B cell (primary cell): ENCODE results near the gene PPP1R16B. TPM values are rescaled to one million over a fixed set of nuclear protein-coding genes. Genes with fewer than 3 reads are reported as not detected.

Experiments used
- ATAC-seq: fragments of 200-7000 bp; cut with Tn5 transposase; one replicate; pipeline ENCODE4 v1.10.0; 2021; ENCODE audit warnings: low read depth, mild to moderate bottlenecking, moderate number of reproducible peaks, moderate library complexity
- CTCF ChIA-PET: fragments of 350-600 bp; sonication (Branson Sonifier 250); formaldehyde crosslinking; loops from one replicate; lab custom pipeline; 2021; ENCODE audit warnings: antibody characterized with exemption, inconsistent platforms; lab: Charles Lee
- POLR2A ChIA-PET: fragments of 350-600 bp; sonication (Branson Sonifier 250); formaldehyde crosslinking; loops from one replicate; lab custom pipeline; 2021; ENCODE audit warnings: antibody characterized with exemption; lab: Charles Lee
- DNase-seq: peaks from one replicate; pipeline ENCODE4 v3.0.0; 2013
- H2AFZ ChIP-seq: 2 replicates; pipeline ENCODE4 v1.6.1; 2012; ENCODE audit warnings: mild to moderate bottlenecking, low read depth, low read length; ENCODE audit not compliant: insufficient read depth, poor library complexity, severe bottlenecking
- H3K27ac ChIP-seq, 2 donors: 1 replicate in 1 of 2; 2 replicates in 1 of 2; pipeline ENCODE4 v1.5.1; 2012 to 2013; ENCODE audit warnings: low read length in 2 of 2, mild to moderate bottlenecking in 2 of 2, moderate library complexity in 1 of 2
- H3K27me3 ChIP-seq, 4 experiments: fragments of 200-600 bp in 1 of 4; sonication (generic) in 1 of 4; replicated peaks in 1 of 4; 1 replicate in 2 of 4; 2 replicates in 2 of 4; pipeline versions ENCODE4 v1.6.1 to v1.7.0; 2013 to 2016; ENCODE audit warnings: low read length in 3 of 4, mild to moderate bottlenecking in 2 of 4, mixed read lengths in 1 of 4, moderate library complexity in 1 of 4; ENCODE audit not compliant: insufficient read depth in 4 of 4, control insufficient read depth in 3 of 4; ENCODE audit errors: control extremely low read depth in 1 of 4
- H3K36me3 ChIP-seq, 2 experiments: replicated peaks in 1 of 2; 1 replicate in 1 of 2; 2 replicates in 1 of 2; pipeline versions ENCODE4 v1.6.1 to v1.7.1; 2013; ENCODE audit warnings: low read length in 1 of 2; ENCODE audit not compliant: insufficient read depth in 2 of 2, control insufficient read depth in 1 of 2; ENCODE audit errors: control extremely low read depth in 1 of 2, extremely low read depth in 1 of 2
- H3K4me1 ChIP-seq, 2 donors: fragments of 200-600 bp in 1 of 2; sonication (generic) in 1 of 2; 1 replicate in 1 of 2; 2 replicates in 1 of 2; pipeline versions ENCODE4 v1.5.1 to v1.6.1; 2013 to 2017; ENCODE audit warnings: low read length in 2 of 2; ENCODE audit not compliant: control insufficient read depth in 2 of 2, insufficient read depth in 2 of 2
- H3K4me2 ChIP-seq: replicated peaks from 2 replicates; pipeline ENCODE3; 2012; ENCODE audit warnings: mild to moderate bottlenecking, low read depth, low read length; ENCODE audit not compliant: poor library complexity, severe bottlenecking
- H3K4me3 ChIP-seq, 5 experiments: fragments of 200-600 bp in 1 of 5; sonication (generic) in 1 of 5; 1 replicate in 3 of 5; 2 replicates in 2 of 5; pipeline versions ENCODE4 v1.5.1 to v1.7.0; 2011 to 2016; ENCODE audit warnings: low read length in 4 of 5, mild to moderate bottlenecking in 4 of 5, low read depth in 2 of 5, control low read depth in 1 of 5, moderate library complexity in 1 of 5; ENCODE audit not compliant: insufficient read depth in 1 of 5; ENCODE audit errors: control extremely low read depth in 1 of 5, extremely low read depth in 1 of 5
- H3K79me2 ChIP-seq: fragments of 200-600 bp; sonication (generic); one replicate; pipeline ENCODE4 v1.6.0; 2016; ENCODE audit warnings: low read length; ENCODE audit not compliant: control insufficient read depth, insufficient read depth
- H3K9ac ChIP-seq: fragments of 200-600 bp; sonication (generic); 2 replicates; pipeline ENCODE4 v1.6.1; 2017; ENCODE audit warnings: mild to moderate bottlenecking, low read length, moderate library complexity
- H3K9me3 ChIP-seq, 3 donors: one replicate each; pipeline versions ENCODE4 v1.6.1 to v1.7.1; 2013; ENCODE audit warnings: low read length in 2 of 3; ENCODE audit not compliant: control insufficient read depth in 2 of 3, insufficient read depth in 1 of 3; ENCODE audit errors: control extremely low read depth in 1 of 3
- H4K20me1 ChIP-seq: 2 replicates; pipeline ENCODE4 v1.6.0; 2012; ENCODE audit warnings: mild to moderate bottlenecking, low read length; ENCODE audit not compliant: insufficient read depth, control insufficient read depth, poor library complexity, severe bottlenecking
- H3K27ac Mint-ChIP-seq: one replicate; pipeline ENCODE4 v1.8.0; 2021; ENCODE audit warnings: mixed read lengths
- H3K27me3 Mint-ChIP-seq: one replicate; pipeline ENCODE4 v1.8.0; 2021; ENCODE audit warnings: mixed read lengths
- H3K4me1 Mint-ChIP-seq: one replicate; pipeline ENCODE4 v1.8.0; 2021; ENCODE audit warnings: mixed read lengths
- H3K4me3 Mint-ChIP-seq: one replicate; pipeline ENCODE4 v1.8.0; 2021; ENCODE audit warnings: mixed read lengths
- H3K9me3 Mint-ChIP-seq: one replicate; pipeline ENCODE4 v1.8.0; 2022; ENCODE audit warnings: mixed read lengths; ENCODE audit not compliant: insufficient read depth
- EZH2 ChIP-seq: IDR thresholded peaks from 2 replicates; pipeline ENCODE4 v1.6.1; 2012; ENCODE audit warnings: borderline replicate concordance, low read depth, mild to moderate bottlenecking, moderate library complexity, low read length; ENCODE audit not compliant: insufficient read depth, poor library complexity, severe bottlenecking
- WGBS: methylation state at CpG from one replicate; pipeline ENCODE4 v1.1.5; 2013; ENCODE audit warnings: missing lambda C conversion rate; ENCODE audit not compliant: insufficient coverage; 5-methylcytosine and 5-hydroxymethylcytosine counted together
- intact Hi-C: fragments of 100-400 bp; cut with micrococcal nuclease; formaldehyde crosslinking; loops from one replicate; pipeline ENCODE4 v1.10.0; 2022
- polyA plus RNA-seq: library from polyadenylated mRNA; depleted of rRNA; stranded (reverse); fragments of >200 nt; gene quantifications from 2 replicates; pipeline ENCODE4 v1.2.3, GENCODE V29; 2012
- total RNA-seq, 2 donors: library from RNA; stranded (reverse); fragments of 120-200 nt in 1 of 2; gene quantifications; 1 replicate in 1 of 2; 2 replicates in 1 of 2; pipeline versions ENCODE4 v1.2.3 to v1.2.4, GENCODE V29; 2013 to 2022
- TF ChIP-seq, protein P1 (sequence below): fragments of 200-600 bp; IDR thresholded peaks from one replicate; pipeline ENCODE4 v1.8.0; 2022; ENCODE audit warnings: antibody characterized with exemption, mild to moderate bottlenecking

The PPP1R16B gene
- total and polyA plus RNA-seq, 2 donors (not counting 1 experiment from before 2014, with no cell fraction given): 58.8 to 108 TPM

DNA sequence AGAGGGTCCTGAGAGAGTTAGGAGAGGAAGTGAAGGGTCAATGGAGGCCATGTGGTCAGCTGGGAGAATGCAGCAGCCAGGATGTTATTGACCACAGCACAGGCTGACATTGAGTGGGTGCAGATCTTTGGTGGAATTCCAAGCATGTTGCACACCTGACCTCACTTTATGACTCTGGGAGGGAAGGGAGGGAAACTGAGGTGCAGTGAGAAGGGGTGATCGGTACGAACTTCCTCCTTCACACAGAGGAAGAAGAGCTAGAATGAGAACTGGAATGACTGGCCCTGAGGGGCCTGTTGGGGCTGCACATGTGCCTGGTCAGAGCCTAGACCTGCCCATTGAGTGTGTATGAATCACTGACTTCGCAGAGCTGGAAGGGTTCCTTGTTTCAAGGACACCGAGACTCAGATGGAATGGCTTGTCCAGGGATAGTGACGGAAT is 130.5 kb downstream of the PPP1R16B start:
- no peaks in the 10 kb centered on the region for H3K27me3 Mint-ChIP-seq
- Histone ChIP-seq H3K4me2 (no peak overlapping the region), H3K9me3 (no peaks in the 10 kb centered on the region), H2AFZ (no peak overlapping the region), H3K27me3 (no peaks in the 10 kb centered on the region), H3K36me3 (no peaks in the 10 kb centered on the region), H3K79me2 (peaks cover 65% of the 10 kb centered on the region), H3K9ac (no peak overlapping the region), H3K4me3 (no peak overlapping the region), H3K4me1 (no peaks in the 10 kb centered on the region), H4K20me1 (no peaks in the 10 kb centered on the region), H3K27ac (no peak overlapping the region)
- WGBS: 87% methylated on average over 3 of the region's 5 CpGs
- no peak overlapping the region for H3K27ac Mint-ChIP-seq
- no peak overlapping the region for H3K4me3 Mint-ChIP-seq
- H3K4me1 Mint-ChIP-seq: no peaks in the 10 kb centered on the region
- H3K9me3 Mint-ChIP-seq: no peaks in the 10 kb centered on the region
- ChIA-PET CTCF (interaction anchor here (1.0 to 1.3 kb wide), 3 partner anchors 27 to 301 kb away, joined by 3 to 4 read pairs (median 3); partner anchors contain the start of gene DHX35), POLR2A (no interaction called here)
- TF ChIP-seq, protein P1, sequence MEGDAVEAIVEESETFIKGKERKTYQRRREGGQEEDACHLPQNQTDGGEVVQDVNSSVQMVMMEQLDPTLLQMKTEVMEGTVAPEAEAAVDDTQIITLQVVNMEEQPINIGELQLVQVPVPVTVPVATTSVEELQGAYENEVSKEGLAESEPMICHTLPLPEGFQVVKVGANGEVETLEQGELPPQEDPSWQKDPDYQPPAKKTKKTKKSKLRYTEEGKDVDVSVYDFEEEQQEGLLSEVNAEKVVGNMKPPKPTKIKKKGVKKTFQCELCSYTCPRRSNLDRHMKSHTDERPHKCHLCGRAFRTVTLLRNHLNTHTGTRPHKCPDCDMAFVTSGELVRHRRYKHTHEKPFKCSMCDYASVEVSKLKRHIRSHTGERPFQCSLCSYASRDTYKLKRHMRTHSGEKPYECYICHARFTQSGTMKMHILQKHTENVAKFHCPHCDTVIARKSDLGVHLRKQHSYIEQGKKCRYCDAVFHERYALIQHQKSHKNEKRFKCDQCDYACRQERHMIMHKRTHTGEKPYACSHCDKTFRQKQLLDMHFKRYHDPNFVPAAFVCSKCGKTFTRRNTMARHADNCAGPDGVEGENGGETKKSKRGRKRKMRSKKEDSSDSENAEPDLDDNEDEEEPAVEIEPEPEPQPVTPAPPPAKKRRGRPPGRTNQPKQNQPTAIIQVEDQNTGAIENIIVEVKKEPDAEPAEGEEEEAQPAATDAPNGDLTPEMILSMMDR: no peak
- no peak for TF ChIP-seq EZH2
- intact Hi-C loops: loop anchor here (1.0 kb wide), 1 partner anchor 290 kb away; no protein-coding TSS in a partner anchor
- ATAC-seq: no peak
- no peak for DNase-seq

DNA sequence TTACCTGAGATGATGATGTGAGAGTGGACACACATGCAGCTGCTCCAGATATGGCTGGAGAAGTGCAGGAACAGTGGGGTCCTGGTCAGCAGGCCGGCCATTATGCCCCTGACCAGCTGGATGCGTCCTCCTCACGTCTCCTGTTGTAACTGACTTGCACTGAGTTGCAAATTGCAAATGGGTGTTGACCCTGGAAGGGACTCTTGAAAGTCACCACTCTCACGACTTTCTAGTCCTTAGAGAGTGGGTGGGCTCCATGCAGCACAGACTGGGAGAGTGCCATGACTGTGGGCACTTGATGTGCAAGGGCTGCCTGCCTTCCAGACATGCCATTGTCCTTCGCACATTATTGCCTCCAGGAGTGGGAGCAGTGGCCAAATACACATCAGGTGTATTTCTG is 131.5 kb downstream of the PPP1R16B start:
- H3K4me2 ChIP-seq: no peak overlapping the region
- H3K27me3 Mint-ChIP-seq: no peaks in the 10 kb centered on the region
- H3K27ac ChIP-seq: no peak overlapping the region
- no peak overlapping the region for H2AFZ ChIP-seq
- ATAC-seq (no peak), DNase-seq (no peak)
- no peaks in the 10 kb centered on the region for H4K20me1 ChIP-seq
- H3K9me3 Mint-ChIP-seq: no peaks in the 10 kb centered on the region
- H3K4me3 ChIP-seq: no peak overlapping the region
- no peak overlapping the region for H3K27ac Mint-ChIP-seq
- no peaks in the 10 kb centered on the region for H3K4me1 Mint-ChIP-seq
- H3K79me2 ChIP-seq: peaks cover 57% of the 10 kb centered on the region
- no peaks in the 10 kb centered on the region for H3K9me3 ChIP-seq
- H3K27me3 ChIP-seq: no peaks in the 10 kb centered on the region
- ChIA-PET CTCF (interaction anchor here (1.0 to 1.3 kb wide), 3 partner anchors 26 to 302 kb away, joined by 3 to 4 read pairs (median 3); partner anchors contain the start of gene DHX35), POLR2A (no interaction called here)
- intact Hi-C loops: no loop called here
- H3K4me1 ChIP-seq: no peaks in the 10 kb centered on the region
- WGBS: 93% methylated on average over 5 of the region's 5 CpGs
- no peak for TF ChIP-seq EZH2
- TF ChIP-seq, protein P1: no peak
- peaks cover 0 to under 1% of the 10 kb centered on the region in 2 experiments for H3K36me3 ChIP-seq
- no peak overlapping the region for H3K4me3 Mint-ChIP-seq
- H3K9ac ChIP-seq: no peak overlapping the region
